ENCODE data around the gene PKNOX2. TPM values are rescaled to one million over a fixed set of nuclear protein-coding genes. Genes with fewer than 3 reads are reported as not detected.

The PKNOX2 gene
- total RNA-seq, 1 donor from 2014 or later = 39.9 TPM

DNA sequence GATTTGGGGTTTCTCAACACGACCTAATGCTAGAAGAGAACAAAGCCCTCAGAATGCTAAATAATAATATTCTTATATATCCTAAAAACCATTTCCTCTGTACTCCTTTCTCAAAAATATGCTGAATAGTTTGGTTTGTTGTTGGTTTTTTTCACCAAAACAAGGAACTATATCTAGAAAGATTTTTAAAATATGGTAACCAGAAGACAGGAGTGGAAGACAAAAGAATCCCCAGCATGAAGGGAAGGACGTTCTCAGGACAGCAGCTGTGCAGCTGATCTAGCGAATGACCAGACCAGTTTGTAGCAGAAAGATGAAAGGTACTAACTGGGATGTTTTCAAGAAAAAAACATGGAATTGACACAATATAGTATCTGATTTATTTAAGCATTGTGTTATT lies 312.2 kb downstream of the PKNOX2 start:
- H3K4me1 Mint-ChIP-seq (ENCODE audit: low read depth) = no peaks in the 10 kb centered on the region
- H3K27me3 Mint-ChIP-seq = peaks cover 7% of the 10 kb centered on the region
- H3K36me3 Mint-ChIP-seq (ENCODE audit: insufficient read depth) = no peaks in the 10 kb centered on the region
- H3K4me3 Mint-ChIP-seq (ENCODE audit: low read depth) = no peak overlapping the region
- TF ChIP-seq, protein P1, sequence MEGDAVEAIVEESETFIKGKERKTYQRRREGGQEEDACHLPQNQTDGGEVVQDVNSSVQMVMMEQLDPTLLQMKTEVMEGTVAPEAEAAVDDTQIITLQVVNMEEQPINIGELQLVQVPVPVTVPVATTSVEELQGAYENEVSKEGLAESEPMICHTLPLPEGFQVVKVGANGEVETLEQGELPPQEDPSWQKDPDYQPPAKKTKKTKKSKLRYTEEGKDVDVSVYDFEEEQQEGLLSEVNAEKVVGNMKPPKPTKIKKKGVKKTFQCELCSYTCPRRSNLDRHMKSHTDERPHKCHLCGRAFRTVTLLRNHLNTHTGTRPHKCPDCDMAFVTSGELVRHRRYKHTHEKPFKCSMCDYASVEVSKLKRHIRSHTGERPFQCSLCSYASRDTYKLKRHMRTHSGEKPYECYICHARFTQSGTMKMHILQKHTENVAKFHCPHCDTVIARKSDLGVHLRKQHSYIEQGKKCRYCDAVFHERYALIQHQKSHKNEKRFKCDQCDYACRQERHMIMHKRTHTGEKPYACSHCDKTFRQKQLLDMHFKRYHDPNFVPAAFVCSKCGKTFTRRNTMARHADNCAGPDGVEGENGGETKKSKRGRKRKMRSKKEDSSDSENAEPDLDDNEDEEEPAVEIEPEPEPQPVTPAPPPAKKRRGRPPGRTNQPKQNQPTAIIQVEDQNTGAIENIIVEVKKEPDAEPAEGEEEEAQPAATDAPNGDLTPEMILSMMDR (IDR thresholded peaks at IDR 0.05; ENCODE audit: unreplicated experiment) = no peak
- DNase-seq (ENCODE audit: low spot score, unreplicated experiment) = no peak
- H3K9me3 Mint-ChIP-seq (ENCODE audit: low read depth) = no peaks in the 10 kb centered on the region
- no peak overlapping the region for H3K27ac Mint-ChIP-seq

DNA sequence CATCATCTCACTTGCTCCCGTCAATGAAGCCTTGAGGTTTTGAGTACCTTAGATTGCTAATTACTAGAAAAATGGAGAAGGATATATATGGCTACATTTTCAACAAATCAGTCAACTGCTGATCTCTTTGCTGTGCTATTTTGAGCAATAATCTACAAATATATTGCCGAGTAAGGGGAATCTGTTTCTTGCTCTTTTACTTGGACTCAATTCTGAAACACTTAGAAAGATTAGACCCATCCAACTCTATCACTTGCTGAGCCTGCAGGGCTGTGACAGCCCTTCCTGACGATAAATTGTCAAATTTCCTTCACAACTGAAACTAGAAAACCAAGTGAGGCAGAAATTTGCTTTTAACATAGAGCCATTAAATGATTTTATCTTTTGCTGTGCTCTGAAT lies 314.6 kb downstream of the PKNOX2 start:
- no peak overlapping the region for H3K4me3 Mint-ChIP-seq (ENCODE audit: low read depth)
- no peak for DNase-seq (ENCODE audit: low spot score, unreplicated experiment)

DNA sequence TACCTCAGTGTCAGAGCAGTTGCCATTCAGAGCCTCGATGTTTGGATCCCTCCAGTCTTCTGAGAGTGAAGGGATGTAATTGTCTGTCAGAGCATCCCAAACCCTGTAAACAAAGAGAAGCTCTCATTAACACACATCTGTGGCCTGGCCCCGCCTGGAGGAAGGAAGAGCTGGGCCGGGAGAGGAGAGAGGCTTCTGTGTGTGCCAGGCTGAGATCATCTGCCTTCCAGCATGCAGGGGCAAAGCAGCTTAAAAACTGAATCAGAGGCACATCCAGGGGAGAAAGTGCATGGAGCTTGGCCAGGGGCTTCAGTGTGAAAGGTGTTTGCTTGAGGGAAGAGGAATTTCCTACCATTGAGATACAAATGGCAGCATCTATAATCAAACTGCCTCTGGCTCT lies 317.0 kb downstream of the PKNOX2 start:
- DNase-seq (ENCODE audit: low spot score, unreplicated experiment) = no peak
- Mint-ChIP-seq H3K27me3 (peaks cover 34% of the 10 kb centered on the region), H3K4me1 (ENCODE audit: low read depth) (peaks cover 3% of the 10 kb centered on the region), H3K4me3 (ENCODE audit: low read depth) (no peak overlapping the region), H3K36me3 (ENCODE audit: insufficient read depth) (no peaks in the 10 kb centered on the region), H3K9me3 (ENCODE audit: low read depth) (no peaks in the 10 kb centered on the region), H3K27ac (no peak overlapping the region)
- TF ChIP-seq, protein P1 (IDR thresholded peaks at IDR 0.05; ENCODE audit: unreplicated experiment) = no peak

More for the DNA sequence above, 314.6 kb downstream of the PKNOX2 start:
- TF ChIP-seq, protein P1 (IDR thresholded peaks at IDR 0.05; ENCODE audit: unreplicated experiment) = no peak
- Mint-ChIP-seq H3K27me3 (peaks cover 28% of the 10 kb centered on the region), H3K4me1 (ENCODE audit: low read depth) (peaks cover 3% of the 10 kb centered on the region), H3K36me3 (ENCODE audit: insufficient read depth) (no peaks in the 10 kb centered on the region), H3K9me3 (ENCODE audit: low read depth) (no peaks in the 10 kb centered on the region), H3K27ac (no peak overlapping the region)

Other genes starting within 250 kb of the PKNOX2 start
- not detected in 2 replicates for gene HEPN1, start 245.5 kb upstream of the PKNOX2 start, total RNA-seq
- gene HEPACAM, start 228.7 kb upstream of the PKNOX2 start, total RNA-seq = 0.07 and 0.13 TPM in 2 replicates
- 3.8 and 4.0 TPM in 2 replicates for gene CCDC15, start 210.5 kb upstream of the PKNOX2 start, total RNA-seq
- 0.51 and 0.62 TPM in 2 replicates for gene SLC37A2, start 101.4 kb upstream of the PKNOX2 start, total RNA-seq
- gene TMEM218, start 53.1 kb upstream of the PKNOX2 start, total RNA-seq = 16.9 and 18.1 TPM in 2 replicates

Measured in progenitor cell of endocrine pancreas (in vitro differentiated cells).